ENCODE results near the gene A4GALT.

GRCh38 chr22:42758931-42759629 lies 38.4 kb upstream of the A4GALT start:
- TF ChIP-seq, protein P1, sequence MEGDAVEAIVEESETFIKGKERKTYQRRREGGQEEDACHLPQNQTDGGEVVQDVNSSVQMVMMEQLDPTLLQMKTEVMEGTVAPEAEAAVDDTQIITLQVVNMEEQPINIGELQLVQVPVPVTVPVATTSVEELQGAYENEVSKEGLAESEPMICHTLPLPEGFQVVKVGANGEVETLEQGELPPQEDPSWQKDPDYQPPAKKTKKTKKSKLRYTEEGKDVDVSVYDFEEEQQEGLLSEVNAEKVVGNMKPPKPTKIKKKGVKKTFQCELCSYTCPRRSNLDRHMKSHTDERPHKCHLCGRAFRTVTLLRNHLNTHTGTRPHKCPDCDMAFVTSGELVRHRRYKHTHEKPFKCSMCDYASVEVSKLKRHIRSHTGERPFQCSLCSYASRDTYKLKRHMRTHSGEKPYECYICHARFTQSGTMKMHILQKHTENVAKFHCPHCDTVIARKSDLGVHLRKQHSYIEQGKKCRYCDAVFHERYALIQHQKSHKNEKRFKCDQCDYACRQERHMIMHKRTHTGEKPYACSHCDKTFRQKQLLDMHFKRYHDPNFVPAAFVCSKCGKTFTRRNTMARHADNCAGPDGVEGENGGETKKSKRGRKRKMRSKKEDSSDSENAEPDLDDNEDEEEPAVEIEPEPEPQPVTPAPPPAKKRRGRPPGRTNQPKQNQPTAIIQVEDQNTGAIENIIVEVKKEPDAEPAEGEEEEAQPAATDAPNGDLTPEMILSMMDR (conservative IDR thresholded peaks at IDR 0.05 in 1 of 2, IDR thresholded peaks at IDR 0.05 in 1 of 2; ENCODE audit: extremely low read depth in 1 of 2, insufficient read depth in 1 of 2, low read depth in 1 of 2, low read length in 2 of 2) = no peak
- no peak for TF ChIP-seq EZH2 (IDR thresholded peaks at IDR 0.05; ENCODE audit: borderline replicate concordance, low read length)
